HEK293T (cell line): Measurements from ENCODE around the gene USP13.

Experiments used
- BHLHE40 ChIP-seq: fragments of 450-650 bp; IDR thresholded peaks from 2 replicates; pipeline ENCODE4 v1.6.1; 2016; ENCODE audit warnings: mild to moderate bottlenecking, moderate library complexity, borderline replicate concordance
- FOXM1 ChIP-seq: fragments of 450-650 bp; IDR thresholded peaks from 2 replicates; pipeline ENCODE4 v1.6.1; 2017; ENCODE audit warnings: mild to moderate bottlenecking, borderline replicate concordance
- PKNOX1 ChIP-seq: fragments of 450-650 bp; IDR thresholded peaks from 2 replicates; pipeline ENCODE4 v1.6.1; 2016
- SP1 ChIP-seq: fragments of 450-650 bp; IDR thresholded peaks from 2 replicates; pipeline ENCODE4 v1.6.1; 2017
- SUZ12 ChIP-seq: fragments of 450-650 bp; IDR thresholded peaks from 2 replicates; pipeline ENCODE4 v1.6.1; 2016; ENCODE audit warnings: mild to moderate bottlenecking
- TARDBP ChIP-seq: fragments of 450-650 bp; IDR thresholded peaks from 2 replicates; pipeline ENCODE4 v1.6.1; 2016

DNA sequence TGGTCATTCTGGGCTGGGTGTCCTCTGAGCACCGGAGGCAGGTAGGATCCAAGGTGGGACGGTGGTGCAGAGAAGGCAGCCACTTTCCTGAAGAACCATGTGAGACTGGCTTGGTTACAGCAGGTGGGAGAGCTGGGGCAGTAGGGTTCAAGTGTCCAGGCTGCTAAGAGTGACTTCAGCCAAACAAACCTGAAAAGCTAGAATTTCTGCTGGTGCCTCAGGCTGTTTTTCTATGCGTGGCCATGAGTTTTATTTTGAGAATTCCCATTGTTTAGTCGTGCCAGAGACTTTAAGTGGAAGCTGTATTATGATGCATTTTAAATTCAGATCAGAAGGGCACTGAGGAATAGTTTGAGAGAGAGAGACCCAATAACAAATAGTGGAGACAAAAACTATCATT lies 20.1 kb downstream of the USP13 start:
- no peak for TF ChIP-seq TARDBP
- no peak for TF ChIP-seq FOXM1
- no peak for TF ChIP-seq SP1
- TF ChIP-seq BHLHE40: no peak
- no peak for TF ChIP-seq PKNOX1
- TF ChIP-seq SUZ12: no peak
